Rectal smooth muscle tissue (tissue), 1 donor: Measurements from ENCODE around the gene SERPINA9.
"Not testable (repeated sequence)": the region's sequence is repeated elsewhere in the genome, so short reads cannot be mapped to it uniquely, and the experiment has no call there.

ENCODE experiments used
- H3K27ac ChIP-seq: one replicate; pipeline ENCODE4 v1.7.0; 2013; ENCODE audit warnings: low read depth, low read length, inconsistent platforms
- H3K27me3 ChIP-seq: one replicate; pipeline ENCODE4 v1.7.0; 2013; ENCODE audit warnings: low read length; ENCODE audit not compliant: control insufficient read depth, insufficient read depth
- H3K36me3 ChIP-seq: one replicate; pipeline ENCODE4 v1.7.0; 2013; ENCODE audit warnings: low read length; ENCODE audit not compliant: control insufficient read depth, insufficient read depth
- H3K4me1 ChIP-seq: one replicate; pipeline ENCODE4 v1.7.0; 2013; ENCODE audit warnings: low read length; ENCODE audit not compliant: control insufficient read depth, insufficient read depth
- H3K4me3 ChIP-seq: one replicate; pipeline ENCODE4 v1.7.0; 2013; ENCODE audit warnings: low read length
- H3K9ac ChIP-seq: one replicate; pipeline ENCODE4 v1.7.0; 2013; ENCODE audit warnings: low read length

SERPINA9 gene

DNA sequence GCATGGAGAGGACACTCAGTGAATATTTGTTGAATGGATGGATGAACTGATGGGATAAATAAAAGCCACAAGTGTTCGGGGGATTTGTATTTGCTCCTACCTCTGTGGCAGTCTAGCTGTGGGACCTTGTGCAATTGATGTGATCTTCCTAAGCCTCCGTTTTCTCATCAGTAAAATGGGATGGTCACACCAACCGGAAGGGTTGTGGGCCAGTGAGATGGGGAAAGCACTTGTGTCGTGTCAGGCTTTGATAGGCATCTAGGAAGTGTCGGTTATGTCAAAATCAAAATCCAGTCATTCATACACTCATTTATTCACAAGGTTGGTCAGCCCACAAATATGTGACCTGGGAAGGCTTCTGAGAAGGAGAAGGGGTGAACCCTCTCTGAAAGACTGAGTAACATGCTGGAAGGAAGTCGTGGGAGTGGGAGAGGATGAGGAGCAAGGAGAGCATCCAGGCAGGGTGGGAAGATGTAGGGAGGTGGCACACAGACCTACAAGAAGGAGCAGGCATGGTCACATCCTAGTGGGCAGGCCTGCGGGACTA lies 7.8 kb upstream of the SERPINA9 start:
- H3K27me3 ChIP-seq = peaks cover 2% of the 10 kb centered on the region

DNA sequence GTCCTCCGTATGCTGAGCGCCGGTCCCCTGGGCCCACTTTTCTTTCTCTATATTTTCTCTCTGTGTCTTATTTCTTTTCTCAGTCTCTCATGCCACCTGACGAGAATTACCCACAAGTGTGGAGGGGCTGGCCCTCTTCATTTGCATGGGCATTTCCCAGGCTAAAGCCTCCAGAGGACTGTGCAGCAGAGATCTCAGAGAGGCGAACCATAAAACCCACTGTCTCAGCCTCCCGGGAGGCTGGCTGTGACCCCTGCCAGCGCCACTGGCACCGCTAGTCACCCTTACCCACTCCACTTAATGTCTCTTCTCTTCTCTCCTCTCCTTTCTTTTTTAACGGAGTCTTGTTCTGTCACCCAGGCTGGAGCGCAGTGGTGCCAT lies 7.1 kb upstream of the SERPINA9 start:
- Histone ChIP-seq H3K27ac (no peak overlapping the region), H3K4me1 (peaks cover 2% of the 10 kb centered on the region), H3K4me3 (no peak overlapping the region), H3K9ac (no peak overlapping the region), H3K27me3 (peaks cover 2% of the 10 kb centered on the region), H3K36me3 (no peaks in the 10 kb centered on the region)

More for the DNA sequence above, 7.8 kb upstream of the SERPINA9 start:
- Histone ChIP-seq H3K36me3 (no peaks in the 10 kb centered on the region), H3K4me3 (no peak overlapping the region), H3K27ac (no peak overlapping the region), H3K4me1 (peaks cover 2% of the 10 kb centered on the region), H3K9ac (no peak overlapping the region)

DNA sequence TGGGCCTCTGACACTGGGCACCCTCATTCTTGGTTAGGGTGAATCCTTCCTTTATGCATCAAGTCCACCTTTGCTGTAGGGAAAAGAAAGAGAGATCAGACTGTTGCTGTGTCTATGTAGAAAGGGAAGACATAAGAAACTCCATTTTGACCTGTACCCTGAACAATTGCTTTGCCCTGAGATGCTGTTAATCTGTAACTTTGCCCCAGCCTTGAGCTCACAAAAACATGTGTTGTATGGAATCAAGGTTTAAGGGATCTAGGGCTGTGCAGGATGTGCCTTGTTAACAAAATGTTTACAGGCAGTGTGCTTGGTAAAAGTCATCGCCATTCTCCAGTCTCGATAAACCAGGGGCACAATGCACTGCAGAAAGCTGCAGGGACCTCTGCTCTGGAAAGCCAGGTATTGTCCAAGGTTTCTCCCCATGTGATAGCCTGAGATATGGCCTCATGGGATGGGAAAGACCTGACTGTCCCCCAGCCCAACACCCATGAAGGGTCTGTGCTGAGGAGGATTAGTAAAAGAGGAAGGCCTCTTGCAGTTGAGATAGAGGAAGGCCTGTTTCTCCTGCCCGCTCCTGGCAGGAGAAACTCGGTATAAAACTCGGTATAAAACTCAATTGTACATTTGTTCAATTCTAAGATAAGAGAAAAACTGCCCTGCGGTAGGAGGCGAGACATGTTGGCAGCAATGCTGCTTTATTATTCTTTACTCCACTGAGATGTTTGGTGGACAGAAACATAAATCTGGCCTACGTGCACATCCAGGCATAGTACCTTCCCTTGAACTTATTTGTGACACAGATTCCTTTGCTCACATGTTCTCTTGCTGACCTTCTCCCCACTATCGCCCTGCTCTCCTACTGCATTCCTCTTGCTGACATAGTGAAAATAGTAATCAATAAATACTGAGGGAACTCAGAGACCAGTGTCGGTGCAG lies 6.4 kb upstream of the SERPINA9 start:
- H3K4me1 ChIP-seq, H3K27ac ChIP-seq, H3K36me3 ChIP-seq, H3K27me3 ChIP-seq, H3K9ac ChIP-seq, H3K4me3 ChIP-seq: not testable (repeated sequence)

DNA sequence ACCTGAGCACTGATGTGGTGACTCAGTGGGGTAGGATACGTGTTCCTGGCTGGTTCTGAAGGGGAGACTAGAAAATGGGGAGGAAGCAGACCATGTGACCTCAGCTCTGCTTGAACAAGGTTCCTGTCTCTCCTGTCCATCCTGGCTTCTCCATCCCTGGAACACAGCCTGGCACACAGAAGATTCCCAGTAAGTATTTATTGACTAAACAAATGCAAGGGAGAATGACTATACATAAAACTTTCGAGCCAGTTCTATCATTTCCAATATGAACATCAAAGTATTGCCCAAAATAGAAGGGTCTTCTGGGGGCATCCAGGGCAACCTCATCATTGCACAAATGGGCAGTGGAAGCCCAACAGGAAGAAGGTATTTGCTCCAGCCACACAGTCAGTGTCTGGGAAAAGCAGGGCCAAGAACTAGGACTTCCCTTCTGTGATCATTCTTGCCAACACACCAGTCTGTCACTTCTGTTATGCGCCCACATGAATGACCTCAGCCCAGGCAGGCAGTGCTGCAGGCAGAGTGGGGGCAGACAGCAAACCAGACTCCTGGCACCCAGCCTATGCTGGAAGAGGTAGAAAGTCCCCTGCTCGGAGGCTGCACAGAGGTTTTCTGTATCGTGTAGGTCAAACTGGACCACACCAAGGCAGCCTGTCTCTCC lies 5.6 kb upstream of the SERPINA9 start:
- Histone ChIP-seq H3K4me3 (no peak overlapping the region), H3K27me3 (peaks cover 2% of the 10 kb centered on the region), H3K27ac (no peak overlapping the region), H3K36me3 (no peaks in the 10 kb centered on the region), H3K4me1 (peaks cover 2% of the 10 kb centered on the region), H3K9ac (no peak overlapping the region)

DNA sequence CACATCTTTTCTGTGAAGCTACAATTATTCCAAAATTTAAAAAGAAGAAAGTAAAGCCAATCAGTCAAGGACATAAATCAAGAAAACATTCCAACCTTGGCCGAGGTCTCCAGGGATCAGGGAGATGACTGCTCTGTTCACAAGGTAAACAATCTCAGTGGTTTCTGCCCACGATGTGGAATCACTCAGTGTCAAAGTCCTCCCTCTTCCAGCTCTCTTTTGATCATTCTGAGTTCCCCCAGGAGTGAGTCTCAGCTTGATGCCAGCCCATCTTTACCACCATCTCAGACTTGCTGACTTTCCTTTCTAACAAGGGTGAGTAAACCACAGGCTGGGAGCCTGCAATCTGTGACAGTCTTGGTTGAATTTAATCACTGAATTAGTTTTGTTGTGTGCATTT lies 4.8 kb upstream of the SERPINA9 start:
- no peak overlapping the region for H3K27ac ChIP-seq
- no peaks in the 10 kb centered on the region for H3K27me3 ChIP-seq
- H3K4me3 ChIP-seq = no peak overlapping the region
- no peaks in the 10 kb centered on the region for H3K4me1 ChIP-seq
- no peak overlapping the region for H3K9ac ChIP-seq
- no peaks in the 10 kb centered on the region for H3K36me3 ChIP-seq

DNA sequence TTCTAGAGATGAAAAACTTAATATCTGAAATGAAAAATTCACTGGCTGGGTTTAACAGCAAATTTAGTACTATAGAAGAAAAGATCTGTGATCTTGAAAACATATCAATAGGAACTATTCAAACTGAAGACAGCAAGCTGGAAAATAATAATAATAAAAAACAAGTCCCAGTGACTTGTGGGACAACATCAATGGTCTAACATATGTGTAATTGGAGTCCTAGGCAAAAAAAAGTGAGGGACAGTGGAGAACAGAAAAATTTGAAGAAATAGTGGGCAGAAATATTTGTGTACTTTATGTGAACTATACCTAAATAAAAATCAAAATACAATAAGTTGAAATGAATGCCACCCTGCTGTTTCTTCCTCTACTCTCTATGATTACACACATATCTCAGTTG lies 2.4 kb upstream of the SERPINA9 start:
- Histone ChIP-seq H3K9ac (no peak overlapping the region), H3K27ac (no peak overlapping the region), H3K4me3 (no peak overlapping the region), H3K4me1 (no peaks in the 10 kb centered on the region), H3K27me3 (no peaks in the 10 kb centered on the region), H3K36me3 (no peaks in the 10 kb centered on the region)

DNA sequence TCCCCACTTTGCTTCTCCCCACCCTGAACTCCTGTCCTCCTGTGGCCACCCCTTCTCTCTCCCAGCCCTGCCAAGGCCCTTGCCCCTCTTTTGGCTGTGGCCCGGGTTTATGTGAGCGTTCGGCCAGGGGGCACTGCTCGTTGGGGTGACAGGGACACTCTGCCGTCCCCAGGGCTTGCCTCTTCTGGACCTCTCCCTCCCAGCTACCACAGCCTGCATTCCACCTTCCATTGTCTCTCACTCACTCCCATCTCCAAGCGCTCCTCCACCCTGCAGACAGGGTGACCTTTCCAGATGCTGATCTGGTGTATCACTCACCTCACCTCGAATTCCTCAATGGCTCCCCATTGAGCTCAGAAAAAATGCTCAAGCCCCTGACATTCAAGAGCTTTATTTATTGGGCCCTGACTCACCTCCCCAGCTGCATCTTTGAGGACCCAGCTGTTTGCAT lies 1.4 kb downstream of the SERPINA9 start:
- no peaks in the 10 kb centered on the region for H3K4me1 ChIP-seq
- no peak overlapping the region for H3K9ac ChIP-seq
- no peaks in the 10 kb centered on the region for H3K36me3 ChIP-seq
- H3K27ac ChIP-seq = no peak overlapping the region
- H3K4me3 ChIP-seq = no peak overlapping the region
- H3K27me3 ChIP-seq = no peaks in the 10 kb centered on the region

DNA sequence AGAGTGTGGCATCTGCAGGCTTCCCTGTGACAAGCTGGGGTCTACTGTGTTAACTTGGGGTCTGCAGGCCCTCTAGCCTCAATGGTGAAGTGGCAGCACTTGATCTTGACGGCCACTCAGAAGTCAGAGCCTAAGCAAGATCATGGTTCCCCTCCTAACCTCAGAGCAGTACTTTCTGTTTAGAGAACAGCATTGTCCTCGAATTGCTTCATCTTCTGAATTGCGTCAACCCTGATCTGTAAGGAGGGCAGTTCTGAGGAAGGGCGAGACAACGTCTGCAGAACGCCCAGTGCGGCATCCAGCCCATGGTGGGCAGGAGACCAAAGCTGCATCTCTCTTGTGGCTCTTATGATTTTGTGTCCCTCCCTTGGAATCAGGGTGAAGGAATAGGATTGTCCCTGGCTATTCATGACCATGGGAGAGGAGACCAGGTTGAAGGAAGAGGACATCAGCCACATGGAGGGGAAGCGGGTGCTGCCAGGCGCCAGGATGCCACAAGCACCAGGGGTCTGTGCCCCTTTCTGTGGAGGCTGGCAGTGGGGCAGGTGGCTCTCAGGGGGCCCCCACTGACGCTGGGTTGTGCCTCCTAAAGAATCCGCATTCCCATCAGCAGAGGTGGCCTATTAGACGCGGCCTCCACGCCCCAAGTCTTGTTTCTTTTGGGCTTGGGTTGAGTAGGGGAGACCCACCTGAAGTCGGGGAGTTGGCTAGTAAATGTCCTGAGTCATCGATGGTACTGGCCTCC lies 2.2 kb downstream of the SERPINA9 start:
- Histone ChIP-seq H3K27ac (no peak overlapping the region), H3K4me1 (no peaks in the 10 kb centered on the region), H3K36me3 (no peaks in the 10 kb centered on the region), H3K27me3 (no peaks in the 10 kb centered on the region), H3K4me3 (no peak overlapping the region), H3K9ac (no peak overlapping the region)

DNA sequence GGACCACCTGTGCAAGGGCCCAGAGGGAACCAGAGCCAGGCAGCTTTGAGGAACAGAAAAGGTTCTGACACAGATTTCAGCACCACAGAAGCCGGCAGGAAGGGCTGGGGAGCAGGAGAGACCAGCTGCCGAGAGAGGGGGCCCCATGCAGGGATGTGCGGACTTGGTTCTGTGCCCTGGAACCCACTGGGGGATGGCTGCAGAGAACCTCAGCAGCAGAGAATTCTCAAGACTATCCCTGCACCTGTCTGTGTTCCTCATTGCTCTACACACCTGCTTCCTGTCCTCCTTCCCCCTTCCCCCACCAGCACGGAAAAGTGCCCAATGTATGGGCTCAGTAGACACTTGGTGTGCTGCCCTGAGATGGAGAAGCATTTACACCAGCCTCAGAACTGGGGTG lies 3.2 kb downstream of the SERPINA9 start:
- Histone ChIP-seq H3K4me1 (no peaks in the 10 kb centered on the region), H3K27ac (no peak overlapping the region), H3K36me3 (no peaks in the 10 kb centered on the region), H3K27me3 (no peaks in the 10 kb centered on the region), H3K4me3 (no peak overlapping the region), H3K9ac (no peak overlapping the region)

DNA sequence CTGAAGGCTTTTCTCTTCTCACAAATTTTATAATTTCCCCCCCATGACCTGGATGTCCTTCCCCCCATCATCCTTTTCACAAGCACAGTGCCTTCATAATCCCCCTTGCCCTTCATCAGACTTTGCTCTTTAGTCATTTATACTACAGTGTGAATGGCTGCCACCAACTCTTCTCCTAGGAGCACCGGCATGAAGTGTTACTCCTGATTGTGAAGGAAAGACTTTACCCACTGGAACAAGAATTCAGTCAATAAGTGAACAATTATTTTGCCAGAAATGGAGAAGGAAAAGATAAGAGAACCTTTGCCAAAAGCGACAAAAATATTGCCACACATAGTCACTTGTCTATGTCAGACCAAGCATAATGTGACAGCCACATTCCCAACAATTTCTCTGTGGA lies 5.0 kb downstream of the SERPINA9 start:
- no peaks in the 10 kb centered on the region for H3K36me3 ChIP-seq
- H3K4me1 ChIP-seq = no peaks in the 10 kb centered on the region
- H3K4me3 ChIP-seq = no peak overlapping the region
- H3K27ac ChIP-seq = no peak overlapping the region
- H3K9ac ChIP-seq = no peak overlapping the region
- H3K27me3 ChIP-seq = no peaks in the 10 kb centered on the region

DNA sequence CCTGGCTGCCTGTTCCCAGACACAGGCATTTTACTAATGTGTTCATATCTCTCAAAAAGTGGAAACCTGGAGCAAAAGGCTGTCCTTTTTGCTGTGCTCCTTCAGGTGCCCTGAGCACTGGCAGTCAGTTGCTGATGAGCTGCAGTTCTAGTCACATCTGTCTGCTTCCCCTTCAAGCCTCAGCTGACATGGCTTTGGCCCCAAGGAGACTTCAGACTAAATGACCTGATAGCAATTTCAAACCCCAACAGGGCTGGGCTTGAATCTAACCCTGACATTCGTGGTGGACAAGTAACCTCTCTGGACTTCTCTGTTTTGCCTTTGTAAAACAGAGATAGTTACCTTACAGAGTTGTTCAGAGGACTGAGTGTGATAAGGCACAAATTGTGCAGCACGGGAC lies 5.7 kb downstream of the SERPINA9 start:
- Histone ChIP-seq H3K9ac (no peak overlapping the region), H3K36me3 (no peaks in the 10 kb centered on the region), H3K27me3 (no peaks in the 10 kb centered on the region), H3K4me1 (no peaks in the 10 kb centered on the region), H3K27ac (no peak overlapping the region), H3K4me3 (no peak overlapping the region)

DNA sequence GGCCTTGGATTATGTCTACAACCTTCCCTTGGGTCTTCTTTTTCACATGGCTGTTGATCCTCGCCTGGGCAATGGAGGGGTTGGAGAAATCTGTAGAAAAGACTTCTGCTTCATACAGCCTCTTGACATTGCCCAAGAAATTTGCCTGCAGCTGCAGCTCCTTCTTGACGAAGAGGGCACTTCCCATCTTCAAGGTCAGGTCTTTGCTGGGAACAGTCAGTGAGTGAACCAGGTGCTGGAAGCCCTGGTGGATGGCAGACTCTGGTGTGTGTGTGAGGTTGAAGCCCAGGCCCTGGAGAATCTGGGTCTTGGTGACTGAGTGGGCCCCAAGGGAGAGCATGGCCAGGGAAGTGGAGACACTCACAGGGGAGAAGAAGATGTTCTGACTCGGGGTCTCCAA lies 6.7 kb downstream of the SERPINA9 start:
- no peak overlapping the region for H3K4me3 ChIP-seq
- no peak overlapping the region for H3K27ac ChIP-seq

More for the DNA sequence above, 6.7 kb downstream of the SERPINA9 start:
- Histone ChIP-seq H3K4me1 (no peaks in the 10 kb centered on the region), H3K27me3 (no peaks in the 10 kb centered on the region), H3K9ac (no peak overlapping the region), H3K36me3 (no peaks in the 10 kb centered on the region)
